AG04449 (cell line): ENCODE results near the gene SUPT3H.

Source experiments
- CTCF ChIA-PET: fragments of 350-600 bp; formaldehyde crosslinking; extraction: SDS; loops from one replicate; lab custom pipeline; 2021; ENCODE audit warnings: antibody characterized with exemption; lab: Yijun Ruan, JAX
- POLR2A ChIA-PET: fragments of 400-600, 350-600 bp; formaldehyde crosslinking; extraction: SDS; loops from one replicate; lab custom pipeline; 2020; ENCODE audit warnings: antibody characterized with exemption, inconsistent platforms; lab: Yijun Ruan, JAX
- DNase-seq: peaks from one replicate; pipeline ENCODE4 v3.0.0-alpha.2; 2010; ENCODE audit warnings: low read depth, low spot score
- H3K4me3 ChIP-seq: 2 replicates; pipeline ENCODE4 v1.5.1; 2011; ENCODE audit warnings: low read depth, mild to moderate bottlenecking, control low read depth, low read length
- TF ChIP-seq, protein P1 (sequence below): IDR thresholded peaks from one replicate; pipeline ENCODE4 v1.5.1; 2011; ENCODE audit warnings: mild to moderate bottlenecking, moderate library complexity, low read length, control low read depth, inconsistent platforms; ENCODE audit not compliant: insufficient read depth; ENCODE audit errors: missing control alignments

The SUPT3H gene

DNA sequence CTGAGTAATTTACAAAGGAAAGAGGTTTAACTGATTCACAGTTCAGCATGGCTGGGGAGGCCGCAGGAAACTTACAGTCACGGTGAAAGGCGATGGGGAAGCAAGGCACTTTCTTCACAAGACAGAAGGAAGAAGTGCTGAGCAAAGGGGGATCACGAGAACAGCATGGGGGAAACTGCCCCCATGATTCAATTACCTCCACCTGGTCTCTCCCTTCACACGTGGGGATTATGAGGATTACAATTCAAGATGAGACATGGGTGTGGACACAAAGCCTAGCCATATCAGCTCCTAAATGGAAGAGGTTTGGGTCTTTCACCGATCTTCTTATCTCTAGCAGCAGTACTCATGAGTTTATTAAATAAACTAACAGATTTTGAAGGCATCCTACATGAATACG lies 202.5 kb downstream of the SUPT3H start:
- DNase-seq, result no peak
- TF ChIP-seq, protein P1, sequence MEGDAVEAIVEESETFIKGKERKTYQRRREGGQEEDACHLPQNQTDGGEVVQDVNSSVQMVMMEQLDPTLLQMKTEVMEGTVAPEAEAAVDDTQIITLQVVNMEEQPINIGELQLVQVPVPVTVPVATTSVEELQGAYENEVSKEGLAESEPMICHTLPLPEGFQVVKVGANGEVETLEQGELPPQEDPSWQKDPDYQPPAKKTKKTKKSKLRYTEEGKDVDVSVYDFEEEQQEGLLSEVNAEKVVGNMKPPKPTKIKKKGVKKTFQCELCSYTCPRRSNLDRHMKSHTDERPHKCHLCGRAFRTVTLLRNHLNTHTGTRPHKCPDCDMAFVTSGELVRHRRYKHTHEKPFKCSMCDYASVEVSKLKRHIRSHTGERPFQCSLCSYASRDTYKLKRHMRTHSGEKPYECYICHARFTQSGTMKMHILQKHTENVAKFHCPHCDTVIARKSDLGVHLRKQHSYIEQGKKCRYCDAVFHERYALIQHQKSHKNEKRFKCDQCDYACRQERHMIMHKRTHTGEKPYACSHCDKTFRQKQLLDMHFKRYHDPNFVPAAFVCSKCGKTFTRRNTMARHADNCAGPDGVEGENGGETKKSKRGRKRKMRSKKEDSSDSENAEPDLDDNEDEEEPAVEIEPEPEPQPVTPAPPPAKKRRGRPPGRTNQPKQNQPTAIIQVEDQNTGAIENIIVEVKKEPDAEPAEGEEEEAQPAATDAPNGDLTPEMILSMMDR, result no peak
- ChIA-PET CTCF (no interaction called here), POLR2A (no interaction called here)
- no peak overlapping the region for H3K4me3 ChIP-seq

DNA sequence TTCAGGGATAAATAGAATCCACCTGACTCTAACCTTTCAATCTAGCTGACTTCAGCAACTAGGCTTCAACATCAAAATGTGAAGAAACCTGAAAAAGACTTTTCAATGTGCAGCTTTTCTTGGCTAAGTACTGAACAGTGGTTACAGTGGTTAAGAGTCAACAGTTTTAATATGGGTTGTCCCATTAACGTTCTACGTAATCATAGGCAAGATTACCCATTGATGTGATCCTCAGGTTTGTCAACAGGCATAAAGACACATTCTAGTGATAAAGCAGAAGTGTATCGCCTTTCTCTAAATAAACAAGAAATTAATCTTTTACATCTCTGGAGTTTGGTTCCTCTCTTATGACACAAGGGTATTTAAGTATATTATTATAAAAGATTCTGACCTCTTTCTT lies 203.7 kb downstream of the SUPT3H start:
- ChIA-PET POLR2A (no interaction called here), CTCF (interaction anchor here (2.1 kb wide), 1 partner anchor 9 kb away, joined by 5 read pairs; no protein-coding TSS in a partner anchor)
- no peak for DNase-seq

DNA sequence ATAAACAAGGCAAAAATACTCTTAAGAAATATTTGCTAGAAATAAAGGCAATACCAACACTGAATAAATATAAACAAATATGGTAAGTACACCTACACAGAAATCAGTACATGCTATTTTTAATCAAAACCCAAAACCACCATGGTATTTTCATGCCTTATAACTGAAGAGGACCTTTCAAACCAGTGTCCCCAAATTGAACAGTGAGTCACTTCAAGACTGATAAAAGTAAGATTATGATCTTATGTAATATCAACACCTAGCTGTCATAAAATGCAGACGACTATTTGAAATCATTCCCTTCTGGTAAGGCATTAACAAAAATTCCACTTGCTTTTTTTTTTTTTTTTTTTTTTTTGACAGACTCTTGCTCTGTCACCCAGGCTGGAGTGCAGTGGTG lies 206.4 kb downstream of the SUPT3H start:
- POLR2A ChIA-PET, result no interaction called here

More for the DNA sequence above, 203.7 kb downstream of the SUPT3H start:
- H3K4me3 ChIP-seq, result no peak overlapping the region
- TF ChIP-seq, protein P1, result no peak

DNA sequence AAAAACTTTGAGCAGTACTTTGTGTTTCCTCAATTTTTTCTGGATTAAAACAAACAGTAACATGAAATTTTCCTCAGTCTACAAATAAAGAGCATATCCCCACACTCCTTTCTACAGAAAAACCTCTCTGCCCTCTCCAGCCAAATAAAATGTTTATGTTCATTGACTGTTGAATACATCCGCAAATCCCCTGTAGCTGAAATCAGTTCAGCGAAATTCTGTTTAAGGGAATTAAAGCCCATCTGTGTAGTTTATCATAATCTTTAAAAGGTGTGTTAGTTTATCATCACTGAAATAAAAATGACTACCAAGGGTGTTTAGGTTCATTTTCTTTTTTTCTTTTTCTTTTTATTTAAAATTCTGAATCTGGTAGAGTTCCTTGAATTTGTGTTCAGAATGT lies 207.4 kb downstream of the SUPT3H start:
- no peak for DNase-seq
- ChIA-PET CTCF (interaction anchor here (1.0 to 1.5 kb wide), 2 partner anchors 12 to 515 kb away, joined by 3 read pairs; no protein-coding TSS in a partner anchor), POLR2A (no interaction called here)
- H3K4me3 ChIP-seq, result no peak overlapping the region
- TF ChIP-seq, protein P1, result no peak

More for the DNA sequence above, 206.4 kb downstream of the SUPT3H start:
- DNase-seq, result no peak
- no peak overlapping the region for H3K4me3 ChIP-seq
- TF ChIP-seq, protein P1, result no peak
- CTCF ChIA-PET, result interaction anchor here (1.5 kb wide), 1 partner anchor 11 kb away, joined by 3 read pairs; no protein-coding TSS in a partner anchor

DNA sequence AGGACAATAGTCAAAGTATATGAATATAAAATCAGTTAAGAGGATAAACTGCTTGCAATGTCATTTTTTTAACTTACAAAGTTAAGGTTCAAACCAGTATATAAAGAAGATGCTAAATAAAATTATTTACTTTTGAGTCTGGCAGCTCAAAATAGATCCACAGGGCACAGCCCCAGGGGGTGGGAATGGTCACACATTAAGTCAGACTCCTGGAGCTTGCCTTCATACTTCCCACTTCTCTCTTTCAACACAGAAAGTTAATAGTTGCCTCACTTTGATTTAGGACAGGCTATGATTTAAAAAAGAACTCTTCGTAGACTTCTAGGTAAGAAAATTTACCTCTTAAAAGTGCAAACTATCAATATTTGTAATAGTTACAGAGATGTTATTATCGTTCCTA lies 207.9 kb downstream of the SUPT3H start:
- POLR2A ChIA-PET, result no interaction called here

More for the DNA sequence above, 207.9 kb downstream of the SUPT3H start:
- CTCF ChIA-PET, result interaction anchor here (1.0 to 1.5 kb wide), 2 partner anchors 13 to 514 kb away, joined by 3 read pairs; no protein-coding TSS in a partner anchor
- TF ChIP-seq, protein P1, result no peak
- no peak for DNase-seq
- no peak overlapping the region for H3K4me3 ChIP-seq
